ENCODE data around the gene MAP3K21.

Gene MAP3K21

DNA sequence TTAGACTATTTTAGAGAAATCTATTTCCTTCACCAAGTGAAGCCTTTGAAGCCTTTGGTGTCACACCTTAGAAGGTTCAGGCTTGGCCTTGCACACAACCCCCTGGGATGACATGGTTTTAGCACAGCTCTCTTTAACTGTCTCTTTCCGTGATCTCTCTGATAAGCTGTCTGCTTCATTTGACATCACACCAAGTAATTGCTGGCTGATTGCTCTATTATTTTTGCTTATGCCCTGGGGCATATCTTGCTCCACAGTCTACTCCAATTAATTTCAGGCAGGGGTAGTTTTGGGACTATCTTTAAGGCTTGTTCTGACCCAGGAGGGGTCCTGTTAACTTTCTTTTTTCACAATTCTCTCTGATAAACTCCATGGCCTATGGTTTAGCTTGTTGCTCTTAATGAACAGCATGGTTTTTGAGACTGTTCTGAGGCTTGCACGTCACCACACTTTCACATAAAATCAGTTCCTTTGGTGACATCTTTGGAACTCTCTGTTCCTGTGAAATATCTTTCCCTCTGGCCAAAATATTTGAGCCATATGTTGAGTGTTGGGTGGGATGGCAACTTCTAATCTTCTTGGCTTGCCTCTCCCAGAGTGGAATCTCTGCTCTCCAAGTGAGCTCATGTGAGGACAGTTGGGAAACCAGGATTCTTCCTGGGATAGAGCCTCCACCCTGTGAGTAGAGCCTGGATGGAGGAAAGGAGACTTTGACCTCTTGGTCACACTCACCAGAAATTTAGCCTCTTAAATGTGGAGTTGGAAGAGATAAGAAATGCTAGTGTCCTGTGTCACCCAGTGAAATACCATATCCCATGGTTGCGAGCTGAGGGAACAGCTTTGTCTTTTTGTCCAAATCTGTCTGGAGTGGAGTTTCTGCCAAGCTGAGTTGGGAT, 63.6 kb downstream of the MAP3K21 start:
- no peak for DNase-seq

DNA sequence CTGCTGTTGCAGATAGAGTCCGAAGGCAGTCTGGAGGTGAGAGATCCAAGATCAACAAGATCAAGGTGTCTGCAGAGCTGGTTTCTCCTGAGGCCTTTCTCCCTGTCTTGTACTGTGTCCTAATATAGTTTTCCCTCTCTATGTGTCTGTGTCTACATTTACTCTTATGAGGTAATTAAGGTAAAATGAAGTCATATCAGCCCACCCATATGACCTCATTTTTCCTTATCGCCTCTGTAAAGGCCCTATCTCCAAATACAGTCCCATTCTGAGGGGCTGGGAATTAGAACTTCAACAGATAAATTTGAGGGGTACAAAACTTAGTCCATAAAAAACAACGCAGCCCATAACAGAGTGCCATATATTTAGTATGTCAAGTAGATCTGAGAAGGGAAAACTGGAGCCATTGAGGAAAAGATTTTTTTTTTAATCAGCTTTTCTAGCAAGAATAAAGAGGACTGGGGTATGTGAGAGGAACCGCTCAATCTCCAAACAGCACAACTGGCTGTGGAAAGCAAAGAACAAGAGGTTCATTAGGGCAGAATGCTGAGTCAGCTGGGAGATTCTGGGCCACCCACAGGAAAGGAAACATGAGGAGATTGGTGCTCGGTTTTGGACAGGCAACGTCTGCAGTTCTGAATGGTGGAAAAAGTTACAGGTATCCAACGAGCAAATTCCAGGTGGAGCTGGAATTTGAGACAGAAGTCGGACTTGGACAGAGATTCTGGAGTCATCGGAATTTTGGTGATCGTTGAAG, 65.7 kb downstream of the MAP3K21 start:
- no peak for DNase-seq

- no peak for DNase-seq
Observed at GRCh38 chr1:233393926-233394680, 66.6 kb downstream of the MAP3K21 start.

GRCh38 chr1:233394860-233395717, 67.6 kb downstream of the MAP3K21 start:
- DNase-seq, result peak; percentile 80

DNA sequence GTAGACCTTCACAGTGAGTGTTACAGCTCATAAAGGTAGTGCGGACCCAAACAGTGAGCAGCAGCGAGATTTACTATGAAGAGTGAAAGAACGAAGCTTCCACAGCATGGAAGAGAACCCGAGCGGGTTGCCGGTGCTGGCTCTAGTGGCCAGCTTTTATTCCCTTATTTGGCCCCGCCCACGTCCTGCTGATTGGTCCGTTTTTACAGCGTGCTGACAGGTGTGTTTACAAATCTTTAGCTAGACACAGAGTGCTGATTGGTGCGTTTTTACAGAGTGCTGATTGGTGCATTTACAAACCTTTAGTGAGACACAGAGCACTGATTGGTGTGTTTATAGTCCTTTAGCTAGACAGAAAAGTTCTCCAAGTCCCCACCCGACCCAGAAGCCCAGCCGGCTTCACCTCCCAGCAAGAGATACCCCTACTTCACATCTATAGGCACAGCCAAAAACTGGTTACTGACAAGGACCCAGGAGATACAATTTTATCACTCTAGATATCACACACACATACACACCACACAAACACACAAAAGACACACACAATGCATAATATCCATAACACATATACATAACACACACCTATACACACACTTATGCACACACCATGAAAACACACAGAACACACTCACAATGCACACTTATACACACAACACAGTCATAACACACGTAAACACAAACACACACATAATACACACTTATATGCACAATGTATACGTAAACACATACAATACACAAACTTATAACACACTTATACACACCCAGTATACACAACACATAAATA, 68.5 kb downstream of the MAP3K21 start:
- DNase-seq, result no peak

- no peak for DNase-seq
Observed at GRCh38 chr1:233406339-233406960, 78.9 kb downstream of the MAP3K21 start.

DNA sequence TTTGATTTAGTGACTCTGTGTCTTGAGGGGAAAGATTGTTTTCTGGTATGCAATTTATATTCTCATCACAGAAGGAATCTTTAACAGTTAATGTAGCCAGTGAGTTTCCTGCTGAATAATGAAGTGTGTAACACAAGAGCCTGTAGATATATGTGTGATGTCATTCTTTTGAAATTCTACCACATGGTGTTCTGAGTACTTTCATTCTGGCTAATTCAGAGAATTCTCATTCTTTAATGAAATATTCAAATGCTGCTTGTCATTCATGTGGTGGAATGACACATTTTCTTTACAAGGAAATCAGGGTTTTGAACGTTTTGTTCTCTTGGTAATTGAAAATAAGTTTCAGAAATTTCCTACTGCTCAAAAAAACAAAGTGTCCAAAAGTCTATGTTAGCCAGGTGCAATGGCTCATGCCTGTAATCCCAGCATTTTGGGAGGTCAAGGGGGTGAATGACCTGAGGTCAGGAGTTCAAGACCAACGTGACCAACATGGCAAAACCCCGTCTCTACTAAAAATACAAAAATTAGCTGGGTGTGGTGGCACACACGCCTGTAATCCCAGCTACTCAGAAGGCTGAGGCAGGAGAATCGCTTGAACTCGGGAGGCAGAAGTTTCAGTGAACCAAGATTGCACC, 79.6 kb downstream of the MAP3K21 start:
- no peak for DNase-seq

DNA sequence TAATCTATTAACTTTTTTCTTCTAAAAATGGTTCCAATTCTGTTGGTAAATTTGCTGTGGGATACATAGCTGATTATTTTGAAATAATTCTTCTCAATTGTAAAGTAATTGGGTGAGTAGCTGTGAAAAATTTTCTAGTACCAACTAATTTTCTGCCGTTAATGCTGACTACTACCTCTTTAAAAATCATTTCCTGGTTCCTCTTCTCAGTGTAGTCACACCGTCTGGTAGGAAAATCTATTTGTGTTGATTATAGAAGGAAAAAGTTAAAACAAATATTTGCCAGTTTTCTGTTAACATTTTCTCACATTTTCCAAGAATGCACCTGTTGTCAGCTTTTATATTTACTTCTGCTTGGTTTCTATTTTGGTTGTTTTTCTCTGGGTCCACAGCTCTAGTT, 82.0 kb downstream of the MAP3K21 start:
- no peak for DNase-seq

DNA sequence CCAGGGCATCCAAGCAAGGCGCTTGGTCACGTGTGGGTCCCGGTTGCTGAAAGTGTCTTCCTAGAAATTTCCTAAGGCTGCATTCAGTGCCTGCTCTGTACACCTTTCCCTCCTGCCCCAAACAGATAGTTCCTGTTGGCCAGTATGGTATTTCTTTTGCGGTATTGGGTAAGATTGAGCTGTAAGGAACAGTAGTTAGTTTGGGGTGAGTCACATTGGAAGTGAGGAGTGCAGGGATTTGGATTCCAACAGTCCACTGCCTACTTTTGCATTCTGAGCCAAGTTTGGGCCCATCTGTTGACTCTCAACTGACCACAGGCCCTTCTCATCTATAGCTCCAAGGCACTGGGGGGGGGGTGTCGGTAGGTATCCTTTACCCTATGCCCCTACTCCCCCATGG, 83.4 kb downstream of the MAP3K21 start:
- DNase-seq, result no peak

DNA sequence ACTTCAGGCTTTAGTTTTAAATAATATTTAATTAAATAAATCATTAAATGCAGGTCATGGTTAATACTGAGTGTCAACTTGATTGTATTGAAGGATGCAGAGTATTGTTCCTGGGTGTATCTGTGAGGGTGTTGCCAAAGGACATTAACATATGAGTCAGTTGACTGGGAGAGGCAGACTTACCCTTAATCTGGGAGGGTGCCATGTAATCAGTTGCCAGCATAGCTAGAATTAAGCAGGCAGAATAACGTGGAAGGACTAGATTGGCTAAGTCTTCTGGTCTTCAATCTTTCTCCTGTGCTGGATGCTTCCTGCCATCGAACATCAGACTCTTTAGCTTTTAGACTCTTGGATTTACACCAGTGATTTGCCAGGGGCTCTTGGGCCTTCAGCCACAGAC, 85.3 kb downstream of the MAP3K21 start:
- DNase-seq, result no peak

GRCh38 chr1:233421293-233421692, 93.8 kb downstream of the MAP3K21 start:
- no peak for DNase-seq

DNA sequence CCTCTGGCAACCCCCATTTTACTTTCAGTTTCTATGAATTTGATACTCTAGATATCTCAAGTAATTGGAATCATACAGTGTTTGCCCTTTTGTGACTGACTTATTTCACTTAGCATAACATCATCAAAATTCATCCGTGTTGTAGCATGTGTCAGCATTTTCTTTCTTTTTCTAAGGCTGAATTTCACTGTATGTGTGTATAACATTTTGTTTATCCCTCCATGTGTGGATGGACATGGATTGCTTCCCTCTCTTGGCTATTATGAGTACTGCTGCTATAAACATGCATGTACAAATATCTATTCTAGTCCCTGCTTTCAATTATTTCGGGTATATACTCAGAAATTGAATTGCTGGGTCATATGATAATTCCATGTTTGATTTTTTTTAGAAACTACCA, 97.3 kb downstream of the MAP3K21 start:
- peak; percentile 4 for DNase-seq

DNA sequence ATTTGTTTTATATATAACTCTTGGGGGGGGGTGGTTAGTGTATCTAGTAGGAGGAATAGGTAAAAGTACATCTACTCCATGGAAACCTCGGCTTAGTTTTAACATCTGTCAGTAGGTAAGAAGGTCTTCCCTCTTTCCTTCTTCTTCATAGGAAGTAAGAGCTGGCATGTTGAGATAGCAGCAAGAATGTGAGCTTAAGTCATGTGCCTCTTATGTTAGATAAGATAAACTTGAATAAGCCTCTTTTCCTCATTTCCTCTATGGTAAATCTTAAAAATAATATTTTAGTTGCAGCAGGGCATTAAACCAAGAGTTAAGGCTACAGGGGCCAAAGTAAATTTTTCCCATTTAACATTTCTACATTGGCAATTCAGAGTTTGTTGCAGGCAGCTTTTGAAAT, 100.4 kb downstream of the MAP3K21 start:
- peak; percentile 3 for DNase-seq

GRCh38 chr1:233431753-233432403, 104.4 kb downstream of the MAP3K21 start:
- DNase-seq, result no peak

- no peak for DNase-seq
Observed at GRCh38 chr1:233432916-233433315, 105.4 kb downstream of the MAP3K21 start.

GRCh38 chr1:233433436-233434210, 106.1 kb downstream of the MAP3K21 start:
- no peak for DNase-seq

Measured in hematopoietic multipotent progenitor cell treated with erythropoietin and hydrocortisone succinate and interleukin-3 and kit ligand, for 4 days (in vitro differentiated cells).